ENCODE measurements around the gene RABGAP1L.
"Not testable (repeated sequence)": the region's sequence is repeated elsewhere in the genome, so short reads cannot be mapped to it uniquely, and the experiment has no call there.

Gene RABGAP1L

DNA sequence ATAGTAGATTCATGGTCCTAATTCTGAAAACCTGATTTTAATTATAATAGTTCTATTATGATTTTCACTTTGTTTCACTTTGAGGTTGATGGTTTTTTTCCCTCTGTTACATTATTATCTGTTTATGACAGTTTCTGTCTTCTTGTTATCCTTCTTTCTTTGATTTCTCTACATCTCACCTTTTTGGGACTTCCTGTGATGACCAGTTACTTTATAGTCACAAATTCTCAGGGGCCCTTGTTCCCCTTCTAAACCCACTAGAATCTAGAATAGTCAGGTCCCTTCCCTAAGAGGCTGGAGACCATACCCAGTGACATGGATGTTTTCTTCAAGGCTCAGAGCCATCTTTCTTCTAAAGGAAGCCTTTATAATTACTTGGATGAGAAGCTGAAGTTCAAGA, 526.9 kb downstream of the RABGAP1L start:
- no peak for DNase-seq

- DNase-seq, result no peak
These were observed 530.2 kb downstream of the RABGAP1L start for GRCh38 chr1:174689524-174689923.

- DNase-seq, result no peak
These were observed 530.9 kb downstream of the RABGAP1L start for GRCh38 chr1:174690266-174690665.

DNA sequence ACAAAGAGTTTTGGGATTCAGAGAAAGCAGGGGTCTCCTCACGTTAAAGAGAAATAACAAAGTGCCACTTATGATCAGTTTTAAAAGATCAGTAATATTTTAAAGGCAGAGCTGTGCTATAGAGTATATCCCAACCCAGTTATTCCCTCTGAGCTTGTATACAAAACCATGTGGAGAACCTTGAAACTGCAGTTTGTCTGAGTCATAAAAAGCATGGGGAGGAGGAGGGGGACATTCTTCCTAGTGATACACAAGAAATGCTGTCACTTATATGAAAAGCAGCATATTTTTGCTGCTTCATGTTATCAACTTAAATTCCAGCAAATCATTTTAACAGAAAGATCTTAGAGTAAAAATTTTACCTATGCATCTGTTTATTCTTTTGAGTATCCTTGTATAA, 533.0 kb downstream of the RABGAP1L start:
- DNase-seq, result no peak

DNA sequence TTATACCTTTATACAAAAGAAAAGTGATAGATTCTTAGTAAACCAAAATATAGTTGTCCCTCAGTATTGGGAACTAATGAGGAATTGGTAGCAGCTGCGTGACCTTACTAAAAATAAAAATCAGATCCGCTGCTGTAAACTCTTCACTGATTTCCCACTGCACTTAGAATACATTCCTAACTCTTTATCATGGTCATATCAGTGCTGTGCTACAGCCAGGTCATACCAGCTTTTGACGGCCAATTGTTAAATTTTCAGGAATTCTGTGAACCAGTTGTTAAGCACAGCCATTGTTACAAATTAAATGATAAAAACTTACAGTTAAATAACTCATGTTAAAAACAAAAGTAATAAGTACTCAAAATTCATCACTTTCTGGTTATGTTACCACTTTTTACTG, 533.8 kb downstream of the RABGAP1L start:
- no peak for DNase-seq

DNA sequence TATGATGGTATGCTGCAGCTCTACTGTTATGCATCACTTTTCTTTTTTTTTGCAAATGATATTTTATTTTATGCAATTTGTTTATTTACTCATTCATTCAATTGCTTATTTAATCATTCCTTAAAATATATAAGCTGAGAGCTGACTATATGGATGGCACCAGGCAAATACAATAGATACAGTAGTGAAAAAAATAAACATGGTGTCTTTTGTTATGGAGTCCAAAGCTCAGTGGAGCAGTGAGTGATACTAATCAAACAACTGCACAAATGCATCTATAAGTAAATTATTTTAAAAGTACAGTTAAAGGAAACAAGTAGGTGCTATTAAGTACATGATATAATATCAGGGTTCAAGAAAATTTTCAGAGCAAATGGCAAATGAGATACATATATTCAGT, 534.2 kb downstream of the RABGAP1L start:
- not testable (repeated sequence) for DNase-seq

GRCh38 chr1:174696026-174696821, 536.9 kb downstream of the RABGAP1L start:
- no peak for DNase-seq

- DNase-seq, result no peak
These were observed 541.0 kb downstream of the RABGAP1L start for GRCh38 chr1:174700314-174700713.

- no peak for DNase-seq
These were observed 541.5 kb downstream of the RABGAP1L start for GRCh38 chr1:174700775-174701174.

DNA sequence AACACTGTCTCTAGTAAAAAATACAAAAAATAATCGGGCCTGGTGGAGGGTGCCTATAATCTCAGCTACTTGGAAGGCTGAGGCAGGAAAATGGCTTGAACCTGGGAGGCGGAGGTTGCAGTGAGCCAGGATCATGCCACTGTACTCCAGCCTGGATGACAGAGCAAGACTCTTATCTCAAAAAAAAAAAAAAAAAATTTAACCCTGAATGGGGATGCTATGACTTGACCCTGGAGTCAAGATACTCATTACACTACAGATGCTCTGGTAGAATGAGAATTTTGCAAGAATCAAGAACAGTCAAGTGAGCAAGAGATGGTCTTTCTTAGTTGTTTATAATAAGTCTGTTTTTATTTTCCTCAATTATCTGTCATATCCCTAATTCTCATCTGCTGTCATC, 542.2 kb downstream of the RABGAP1L start:
- no peak for DNase-seq

GRCh38 chr1:174702011-174702410, 542.7 kb downstream of the RABGAP1L start:
- DNase-seq, result no peak

DNA sequence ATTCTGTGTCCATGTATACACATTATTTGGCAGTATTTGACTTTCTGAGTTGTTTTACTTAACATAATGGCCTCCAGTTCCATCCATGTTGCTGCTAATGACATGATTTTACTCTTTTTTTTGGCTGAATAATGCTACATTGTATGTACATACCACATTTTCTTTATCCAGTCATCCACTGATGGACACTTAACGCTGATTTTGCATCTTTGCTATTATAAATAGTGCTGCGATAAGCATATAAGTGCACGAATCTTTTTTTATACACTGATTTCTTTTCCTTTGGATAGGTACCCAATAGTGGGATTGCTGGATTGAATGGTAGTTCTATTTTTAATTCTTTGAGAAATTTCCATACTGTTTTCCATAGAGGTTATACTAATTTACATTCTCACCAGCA, 544.0 kb downstream of the RABGAP1L start:
- DNase-seq, result no peak

GRCh38 chr1:174704300-174704699, 545.0 kb downstream of the RABGAP1L start:
- DNase-seq, result no peak

DNA sequence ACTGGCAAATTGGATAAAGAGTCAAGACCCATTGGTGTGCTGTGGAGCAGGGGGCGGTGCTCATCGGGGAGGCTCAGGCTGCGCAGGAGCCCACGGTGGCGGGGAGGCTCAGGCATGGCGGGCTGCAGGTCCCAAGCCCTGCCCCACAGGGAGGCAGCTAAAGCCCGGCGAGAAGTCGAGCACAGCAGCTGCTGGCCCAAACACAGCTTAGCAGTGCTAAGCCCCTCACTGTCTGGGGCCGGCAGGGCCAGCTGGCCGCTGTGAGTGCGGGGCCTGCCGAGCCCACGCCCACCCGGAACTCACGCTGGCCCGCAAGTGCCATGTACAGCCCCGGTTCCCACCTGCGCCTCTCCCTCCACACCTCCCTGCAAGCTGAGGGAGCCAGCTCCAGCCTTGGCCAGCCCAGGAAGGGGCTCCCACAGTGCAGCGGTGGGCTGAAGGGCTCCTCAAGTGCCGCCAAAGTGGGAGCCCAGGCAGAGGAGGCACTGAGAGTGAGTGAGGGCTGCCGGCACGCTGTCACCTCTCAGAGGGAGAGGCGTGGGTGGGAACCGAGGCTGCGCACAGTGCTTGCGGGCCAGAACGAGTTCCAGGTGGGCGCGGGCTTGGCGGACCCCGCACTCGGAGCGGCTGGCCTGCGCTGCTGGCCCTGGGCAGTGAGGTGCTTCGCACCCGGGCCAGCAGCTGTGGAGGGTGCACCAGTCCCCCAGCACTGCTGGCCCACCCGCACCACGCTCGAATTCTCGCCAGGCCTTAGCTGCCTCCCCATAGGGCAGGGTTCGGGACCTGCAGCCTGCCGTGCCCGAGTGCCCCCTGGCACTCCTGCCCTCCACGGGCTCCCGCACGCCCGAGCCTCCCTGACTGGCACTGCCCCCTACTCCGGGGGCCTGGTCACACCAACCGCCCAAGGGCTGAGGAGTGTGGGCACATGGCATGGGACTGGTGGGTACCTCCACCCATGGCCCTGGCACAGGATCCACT, 551.8 kb downstream of the RABGAP1L start:
- DNase-seq, result no peak

- not testable (repeated sequence) for DNase-seq
These were observed 552.5 kb downstream of the RABGAP1L start for GRCh38 chr1:174711848-174712247.

- DNase-seq, result no peak
These were observed 553.2 kb downstream of the RABGAP1L start for GRCh38 chr1:174712541-174712940.

- no peak for DNase-seq
These were observed 554.5 kb downstream of the RABGAP1L start for GRCh38 chr1:174713796-174714195.

DNA sequence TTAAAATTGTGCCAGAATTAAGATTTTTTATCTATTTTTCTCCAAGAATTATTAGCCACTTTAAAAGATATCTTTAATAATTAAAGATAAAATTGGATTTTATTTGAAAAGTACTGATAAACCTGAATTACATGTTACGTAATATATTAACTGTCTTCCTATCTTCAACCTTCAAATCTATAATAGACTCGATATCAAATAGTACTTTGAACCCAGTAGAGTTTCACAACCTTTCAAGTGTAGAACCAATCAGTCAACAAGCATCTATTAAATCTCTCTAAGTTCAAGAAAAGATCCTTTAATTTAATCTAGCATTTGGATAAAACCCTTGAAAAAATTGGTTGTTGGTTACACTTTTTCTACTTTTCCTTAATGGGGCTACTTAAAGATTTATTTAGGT, 559.9 kb downstream of the RABGAP1L start:
- no peak for DNase-seq

DNA sequence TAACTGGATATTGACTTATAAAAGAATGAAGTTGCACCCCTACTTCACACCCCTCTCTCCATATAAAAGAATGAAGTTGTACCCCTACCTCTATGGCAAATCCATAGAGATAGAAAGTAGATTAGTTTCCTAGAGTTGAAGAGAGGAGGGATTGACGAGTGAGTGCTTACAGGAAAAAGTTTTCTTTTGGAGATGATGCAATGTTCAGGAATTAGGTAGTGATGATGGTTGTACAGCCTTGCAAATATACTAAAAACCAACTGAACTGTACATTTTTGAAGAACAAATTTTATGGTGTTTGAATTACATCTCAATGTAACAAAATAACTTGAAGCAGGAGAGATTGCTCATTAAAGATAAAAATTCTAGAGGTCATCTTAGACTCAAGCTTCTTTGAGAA, 561.3 kb downstream of the RABGAP1L start:
- DNase-seq, result no peak

DNA sequence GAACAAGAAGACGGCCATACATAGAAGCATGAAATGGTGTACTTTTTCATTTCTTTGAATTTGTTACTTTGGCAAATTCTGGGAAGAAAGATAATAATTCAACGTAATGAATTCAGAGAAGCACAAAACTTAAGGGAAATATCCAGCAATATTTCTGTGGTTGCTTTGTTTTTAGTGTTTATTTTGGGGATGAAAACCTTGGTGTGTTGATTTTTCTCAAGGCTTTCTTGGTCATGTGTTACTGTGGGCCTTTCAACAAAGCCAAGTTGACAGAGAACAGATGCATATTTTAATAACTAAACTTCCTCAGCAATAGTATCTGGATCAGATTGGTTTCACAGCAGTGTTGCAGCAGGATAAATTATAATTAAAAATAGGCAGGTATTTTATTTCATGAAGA, 561.9 kb downstream of the RABGAP1L start:
- no peak for DNase-seq

- no peak for DNase-seq
These were observed 564.5 kb downstream of the RABGAP1L start for GRCh38 chr1:174723816-174724215.

- no peak for DNase-seq
These were observed 564.9 kb downstream of the RABGAP1L start for GRCh38 chr1:174724219-174724618.

DNA sequence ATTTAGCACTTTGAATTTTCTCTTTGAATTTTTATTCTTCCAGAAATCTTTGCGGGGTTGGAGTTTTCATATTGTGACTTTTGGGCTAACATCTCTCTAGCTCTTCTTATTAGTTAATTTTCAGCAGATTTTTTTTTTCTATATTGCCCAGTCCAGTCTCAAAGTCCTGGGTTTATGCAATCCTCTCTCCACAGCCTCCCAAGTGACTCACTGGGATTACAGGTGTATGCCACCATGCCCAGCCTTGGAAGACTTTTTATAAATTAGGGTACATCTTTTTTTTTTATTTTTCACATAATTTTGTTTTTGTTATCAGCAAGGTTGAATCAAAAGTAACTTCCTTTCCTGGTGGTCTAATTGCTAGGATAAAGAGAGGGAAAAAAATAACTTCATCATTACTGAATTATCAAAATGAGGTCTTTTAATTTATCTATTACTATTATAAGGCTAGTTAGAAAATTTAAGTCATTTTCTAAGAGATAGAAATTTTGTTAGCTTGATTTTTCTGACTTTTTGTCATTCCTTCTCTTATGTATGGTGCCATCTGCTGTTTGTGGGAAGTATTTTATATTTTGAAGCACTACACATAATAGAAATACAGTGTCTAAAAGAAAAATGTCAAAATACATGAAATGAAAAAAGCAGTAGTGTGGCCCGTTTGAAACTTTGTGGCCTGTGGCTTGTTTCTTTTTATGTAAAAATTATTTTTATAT, 567.0 kb downstream of the RABGAP1L start:
- DNase-seq, result peak in 1 of 2 experiments; percentile 12
